MM.1S (cell line): ENCODE data around the gene RNF212.

ENCODE experiments used
- DNase-seq: peaks from one replicate; pipeline ENCODE4 v3.0.0-alpha.2; 2015
- H2AFZ ChIP-seq: fragments of 300-600 bp; sonication (generic); 2 replicates; pipeline ENCODE4 v1.6.0; 2016; ENCODE audit warnings: antibody characterized with exemption, low read length
- H3F3A ChIP-seq: fragments of 300-600 bp; sonication (generic); 2 replicates; pipeline ENCODE4 v1.6.1; 2016; ENCODE audit warnings: mild to moderate bottlenecking, antibody characterized with exemption, low read length, moderate library complexity, mixed read lengths; ENCODE audit not compliant: insufficient read depth
- H3K27ac ChIP-seq: fragments of 300-600 bp; sonication (generic); 2 replicates; pipeline ENCODE4 v1.5.1; 2016; ENCODE audit warnings: mild to moderate bottlenecking, low read length
- H3K27me3 ChIP-seq: fragments of 300-600 bp; sonication (generic); replicated peaks from 2 replicates; pipeline ENCODE4 v1.6.0; 2016; ENCODE audit warnings: low read length; ENCODE audit not compliant: insufficient read depth
- H3K36me3 ChIP-seq: fragments of 300-600 bp; sonication (generic); replicated peaks from 2 replicates; pipeline ENCODE4 v1.6.1; 2016; ENCODE audit warnings: mild to moderate bottlenecking, low read length, mixed read lengths; ENCODE audit not compliant: insufficient read depth
- H3K4me1 ChIP-seq: fragments of 300-600 bp; sonication (generic); 2 replicates; pipeline ENCODE4 v1.6.1; 2016; ENCODE audit warnings: low read length, mixed read lengths
- H3K4me2 ChIP-seq: fragments of 300-600 bp; sonication (generic); 2 replicates; pipeline ENCODE4 v1.6.0; 2016; ENCODE audit warnings: low read depth, low read length
- H3K4me3 ChIP-seq: fragments of 300-600 bp; sonication (generic); 2 replicates; pipeline ENCODE4 v1.5.1; 2016; ENCODE audit warnings: low read length, mixed read lengths
- H3K79me2 ChIP-seq: fragments of 300-600 bp; sonication (generic); 2 replicates; pipeline ENCODE4 v1.6.1; 2016; ENCODE audit warnings: mixed run types, low read length, mixed read lengths
- H3K9ac ChIP-seq: fragments of 300-600 bp; sonication (generic); 2 replicates; pipeline ENCODE4 v1.6.1; 2016; ENCODE audit warnings: low read length, mixed read lengths
- H3K9me2 ChIP-seq: fragments of 300-600 bp; sonication (generic); replicated peaks from 2 replicates; pipeline ENCODE4 v1.6.1; 2016; ENCODE audit warnings: mild to moderate bottlenecking, low read length, mixed read lengths; ENCODE audit not compliant: insufficient read depth
- H3K9me3 ChIP-seq: fragments of 300-600 bp; sonication (generic); replicated peaks from 2 replicates; pipeline ENCODE4 v1.6.1; 2016; ENCODE audit warnings: mild to moderate bottlenecking, low read length, mixed read lengths; ENCODE audit not compliant: insufficient read depth
- H4K20me1 ChIP-seq: fragments of 300-600 bp; sonication (generic); 2 replicates; pipeline ENCODE4 v1.6.1; 2016; ENCODE audit warnings: mild to moderate bottlenecking, low read length, moderate library complexity, mixed read lengths; ENCODE audit not compliant: insufficient read depth
- EZH2 ChIP-seq: fragments of 300-600 bp; sonication (generic); optimal IDR thresholded peaks from 2 replicates; pipeline ENCODE3; 2017; ENCODE audit warnings: low read depth, mild to moderate bottlenecking, antibody characterized with exemption, low read length, mixed read lengths
- EZH2phosphoT487 ChIP-seq: fragments of 300-600 bp; sonication (generic); IDR thresholded peaks from 2 replicates; pipeline ENCODE4 v1.6.1; 2018; ENCODE audit warnings: antibody characterized with exemption, low read length
- TF ChIP-seq, protein P1 (sequence below): fragments of 300-600 bp; sonication (generic); IDR thresholded peaks from 2 replicates; pipeline ENCODE4 v1.5.1; 2016; ENCODE audit warnings: antibody characterized with exemption, low read length, mixed read lengths

The RNF212 gene

GRCh38 chr4:1061056-1061700 lies 52.2 kb downstream of the RNF212 start:
- Histone ChIP-seq H3K79me2 (no peaks in the 10 kb centered on the region), H3K4me1 (no peaks in the 10 kb centered on the region), H3K36me3 (no peaks in the 10 kb centered on the region), H4K20me1 (no peaks in the 10 kb centered on the region), H3K9me2 (no peaks in the 10 kb centered on the region), H3K9ac (no peak overlapping the region), H3K4me3 (no peak overlapping the region), H3F3A (no peaks in the 10 kb centered on the region), H3K27ac (no peak overlapping the region), H3K4me2 (no peak overlapping the region), H2AFZ (no peak overlapping the region), H3K27me3 (peaks cover 20% of the 10 kb centered on the region), H3K9me3 (no peaks in the 10 kb centered on the region)
- no peak for DNase-seq
- TF ChIP-seq EZH2phosphoT487: no peak
- TF ChIP-seq, protein P1, sequence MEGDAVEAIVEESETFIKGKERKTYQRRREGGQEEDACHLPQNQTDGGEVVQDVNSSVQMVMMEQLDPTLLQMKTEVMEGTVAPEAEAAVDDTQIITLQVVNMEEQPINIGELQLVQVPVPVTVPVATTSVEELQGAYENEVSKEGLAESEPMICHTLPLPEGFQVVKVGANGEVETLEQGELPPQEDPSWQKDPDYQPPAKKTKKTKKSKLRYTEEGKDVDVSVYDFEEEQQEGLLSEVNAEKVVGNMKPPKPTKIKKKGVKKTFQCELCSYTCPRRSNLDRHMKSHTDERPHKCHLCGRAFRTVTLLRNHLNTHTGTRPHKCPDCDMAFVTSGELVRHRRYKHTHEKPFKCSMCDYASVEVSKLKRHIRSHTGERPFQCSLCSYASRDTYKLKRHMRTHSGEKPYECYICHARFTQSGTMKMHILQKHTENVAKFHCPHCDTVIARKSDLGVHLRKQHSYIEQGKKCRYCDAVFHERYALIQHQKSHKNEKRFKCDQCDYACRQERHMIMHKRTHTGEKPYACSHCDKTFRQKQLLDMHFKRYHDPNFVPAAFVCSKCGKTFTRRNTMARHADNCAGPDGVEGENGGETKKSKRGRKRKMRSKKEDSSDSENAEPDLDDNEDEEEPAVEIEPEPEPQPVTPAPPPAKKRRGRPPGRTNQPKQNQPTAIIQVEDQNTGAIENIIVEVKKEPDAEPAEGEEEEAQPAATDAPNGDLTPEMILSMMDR: no peak
- TF ChIP-seq EZH2: no peak

- no peaks in the 10 kb centered on the region for H3K79me2 ChIP-seq
- peaks cover 25% of the 10 kb centered on the region for H3K27me3 ChIP-seq
- DNase-seq: no peak
- H3K27ac ChIP-seq: no peak overlapping the region
- H3K9ac ChIP-seq: no peak overlapping the region
- H2AFZ ChIP-seq: no peak overlapping the region
- no peaks in the 10 kb centered on the region for H3K9me3 ChIP-seq
- no peaks in the 10 kb centered on the region for H3K36me3 ChIP-seq
- H3K9me2 ChIP-seq: no peaks in the 10 kb centered on the region
- H3K4me3 ChIP-seq: no peak overlapping the region
- no peaks in the 10 kb centered on the region for H3K4me1 ChIP-seq
- TF ChIP-seq EZH2phosphoT487 (no peak), EZH2 (no peak)
- TF ChIP-seq, protein P1: no peak
- H4K20me1 ChIP-seq: no peaks in the 10 kb centered on the region
- no peaks in the 10 kb centered on the region for H3F3A ChIP-seq
- H3K4me2 ChIP-seq: no peak overlapping the region
Measured at GRCh38 chr4:1060621-1061020, 52.7 kb downstream of the RNF212 start.

- no peak overlapping the region for H2AFZ ChIP-seq
- H3K4me3 ChIP-seq: no peak overlapping the region
- no peaks in the 10 kb centered on the region for H4K20me1 ChIP-seq
- H3K36me3 ChIP-seq: no peaks in the 10 kb centered on the region
- DNase-seq: no peak
- H3K9me3 ChIP-seq: no peaks in the 10 kb centered on the region
- no peak overlapping the region for H3K27ac ChIP-seq
- peaks cover 28% of the 10 kb centered on the region for H3K27me3 ChIP-seq
- no peak overlapping the region for H3K9ac ChIP-seq
- no peak overlapping the region for H3K4me2 ChIP-seq
- no peaks in the 10 kb centered on the region for H3K9me2 ChIP-seq
- TF ChIP-seq EZH2: no peak
- TF ChIP-seq EZH2phosphoT487: no peak
- TF ChIP-seq, protein P1: no peak
- H3K79me2 ChIP-seq: no peaks in the 10 kb centered on the region
- H3K4me1 ChIP-seq: no peaks in the 10 kb centered on the region
- H3F3A ChIP-seq: no peaks in the 10 kb centered on the region
Measured at GRCh38 chr4:1060121-1060520, 53.2 kb downstream of the RNF212 start.
